ENCODE results near the gene RPS23.

Gene RPS23

GRCh38 chr5:82244151-82244550 lies 34.0 kb downstream of the RPS23 start:
- no peak for DNase-seq

- no peak for DNase-seq
Measured at GRCh38 chr5:82234885-82235284, 43.3 kb downstream of the RPS23 start.

- DNase-seq: peak; percentile 54
Measured at GRCh38 chr5:82225525-82226172, 52.5 kb downstream of the RPS23 start.
